ENCODE measurements around the gene COLEC12. TPM values are rescaled to one million over a fixed set of nuclear protein-coding genes. Genes with fewer than 3 reads are reported as not detected.

The COLEC12 gene
- total RNA-seq, 1 donor from 2014 or later: 11.6 TPM

DNA sequence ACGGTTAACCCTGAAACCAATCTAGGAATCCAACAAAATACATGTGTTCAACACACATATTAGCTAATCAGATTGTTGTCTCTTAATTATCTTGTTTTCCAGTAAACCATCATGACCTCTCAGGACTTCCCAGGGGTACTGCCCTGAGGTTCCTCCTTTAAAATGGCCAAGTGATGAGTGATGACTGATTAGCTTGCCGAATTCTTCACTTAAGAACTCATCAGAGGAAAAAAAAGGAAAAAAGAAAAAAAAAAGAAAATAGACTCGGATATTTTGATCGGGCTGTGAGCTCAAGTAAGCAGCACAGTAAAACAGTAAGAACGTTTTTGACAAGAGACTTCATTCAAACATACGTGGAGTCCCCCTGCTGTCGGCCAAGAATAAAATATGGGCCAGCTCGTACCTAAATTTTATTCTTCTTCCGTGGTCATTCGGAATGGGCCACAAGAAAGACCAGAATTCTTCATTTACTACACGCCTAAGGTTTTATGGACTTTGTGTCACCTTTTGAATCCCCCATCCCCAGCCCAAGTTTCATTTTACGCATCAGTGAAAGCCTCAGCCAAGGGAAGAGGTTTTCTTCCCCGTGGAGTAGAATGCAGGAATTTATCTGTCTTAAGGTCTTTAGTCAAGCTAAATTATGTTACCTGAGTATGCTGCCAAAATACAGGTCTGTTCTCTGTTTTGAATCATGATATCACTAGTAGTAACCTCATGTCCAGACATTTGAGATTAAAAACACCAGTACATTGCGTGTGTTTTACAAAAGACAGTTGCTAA is 40.5 kb downstream of the COLEC12 start:
- no peak overlapping the region for H3K4me2 ChIP-seq (ENCODE audit: low read length)
- H3K36me3 Mint-ChIP-seq (ENCODE audit: low read depth, unreplicated experiment): no peaks in the 10 kb centered on the region
- no peaks in the 10 kb centered on the region for H3K9me3 Mint-ChIP-seq (ENCODE audit: unreplicated experiment)
- no peaks in the 10 kb centered on the region for H4K20me1 ChIP-seq (ENCODE audit: insufficient read depth, low read length)
- no peak overlapping the region for H3K4me3 Mint-ChIP-seq (ENCODE audit: unreplicated experiment)
- FAIRE-seq (no peak), DNase-seq (ENCODE audit: low read depth) (no peak)
- peaks cover 19% of the 10 kb centered on the region for H3K4me1 ChIP-seq (ENCODE audit: insufficient read depth, low read length)
- no peak for TF ChIP-seq EZH2 (IDR thresholded peaks at IDR 0.05; ENCODE audit: insufficient read depth, low read length)
- TF ChIP-seq, protein P1, sequence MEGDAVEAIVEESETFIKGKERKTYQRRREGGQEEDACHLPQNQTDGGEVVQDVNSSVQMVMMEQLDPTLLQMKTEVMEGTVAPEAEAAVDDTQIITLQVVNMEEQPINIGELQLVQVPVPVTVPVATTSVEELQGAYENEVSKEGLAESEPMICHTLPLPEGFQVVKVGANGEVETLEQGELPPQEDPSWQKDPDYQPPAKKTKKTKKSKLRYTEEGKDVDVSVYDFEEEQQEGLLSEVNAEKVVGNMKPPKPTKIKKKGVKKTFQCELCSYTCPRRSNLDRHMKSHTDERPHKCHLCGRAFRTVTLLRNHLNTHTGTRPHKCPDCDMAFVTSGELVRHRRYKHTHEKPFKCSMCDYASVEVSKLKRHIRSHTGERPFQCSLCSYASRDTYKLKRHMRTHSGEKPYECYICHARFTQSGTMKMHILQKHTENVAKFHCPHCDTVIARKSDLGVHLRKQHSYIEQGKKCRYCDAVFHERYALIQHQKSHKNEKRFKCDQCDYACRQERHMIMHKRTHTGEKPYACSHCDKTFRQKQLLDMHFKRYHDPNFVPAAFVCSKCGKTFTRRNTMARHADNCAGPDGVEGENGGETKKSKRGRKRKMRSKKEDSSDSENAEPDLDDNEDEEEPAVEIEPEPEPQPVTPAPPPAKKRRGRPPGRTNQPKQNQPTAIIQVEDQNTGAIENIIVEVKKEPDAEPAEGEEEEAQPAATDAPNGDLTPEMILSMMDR (IDR thresholded peaks at IDR 0.05; ENCODE audit: insufficient read depth, low read depth, low read length): no peak
- peaks cover 14% of the 10 kb centered on the region for H3K4me1 Mint-ChIP-seq (ENCODE audit: low read depth, unreplicated experiment)
- H3K9me3 ChIP-seq (ENCODE audit: insufficient read depth, low read depth, low read length): no peaks in the 10 kb centered on the region
- no peak overlapping the region for H3K27ac ChIP-seq (ENCODE audit: low read depth, low read length)
- no peak overlapping the region for H3K27ac Mint-ChIP-seq (ENCODE audit: unreplicated experiment)
- no peaks in the 10 kb centered on the region for H3K79me2 ChIP-seq (ENCODE audit: insufficient read depth, low read length)
- H3K4me3 ChIP-seq (ENCODE audit: insufficient read depth, low read depth, low read length): no peak overlapping the region
- no peak overlapping the region for H3K9ac ChIP-seq (ENCODE audit: low read length)
- H2AFZ ChIP-seq (ENCODE audit: low read depth, low read length): no peak overlapping the region
- no peaks in the 10 kb centered on the region for H3K27me3 ChIP-seq (ENCODE audit: insufficient read depth, low read length)
- peaks cover 2% of the 10 kb centered on the region for H3K27me3 Mint-ChIP-seq (ENCODE audit: low read depth, unreplicated experiment)
- H3K36me3 ChIP-seq (ENCODE audit: insufficient read depth, low read length): no peaks in the 10 kb centered on the region

DNA sequence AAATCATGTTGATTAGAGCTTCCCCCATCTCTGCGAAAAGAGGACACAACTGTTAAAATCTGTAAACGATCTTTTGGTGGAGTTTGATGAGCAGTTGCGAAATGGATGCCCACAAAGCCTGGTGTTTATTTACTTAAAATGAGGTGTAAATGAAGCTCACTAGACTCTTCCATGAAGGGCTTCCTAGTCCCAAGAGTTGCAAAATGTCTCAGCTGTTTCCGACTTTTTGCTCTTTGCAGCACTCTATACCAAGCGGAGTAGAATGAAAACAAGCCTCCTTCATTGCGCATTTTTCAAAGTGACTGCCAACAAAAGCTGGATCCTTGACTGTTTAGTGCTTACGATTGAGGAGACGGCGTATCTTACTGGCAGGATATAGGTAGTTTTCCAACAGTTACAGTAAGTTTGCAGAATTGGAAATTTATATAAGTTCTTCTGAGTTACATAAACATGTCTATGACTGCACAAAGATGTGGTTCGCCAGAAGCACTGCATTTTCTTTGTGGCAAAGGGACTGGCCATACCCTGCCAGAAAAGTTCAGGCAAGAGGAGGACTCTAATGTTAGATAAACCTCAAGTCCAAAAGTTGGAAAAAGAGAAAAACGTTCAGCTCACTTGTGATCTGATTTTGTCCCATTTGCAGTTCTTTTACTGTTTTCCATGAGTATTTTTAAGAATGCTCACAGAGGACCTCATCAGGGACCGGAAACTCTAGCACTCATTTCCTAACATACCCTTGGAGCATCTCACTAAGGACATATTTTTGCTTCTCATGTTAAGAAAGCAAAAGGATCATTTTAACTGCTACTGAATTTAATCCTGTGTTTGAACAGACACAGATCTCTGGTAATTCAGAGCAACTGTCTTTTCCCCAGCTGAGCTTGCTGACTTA is 42.7 kb downstream of the COLEC12 start:
- Histone ChIP-seq H3K27me3 (ENCODE audit: insufficient read depth, low read length) (no peaks in the 10 kb centered on the region), H3K9ac (ENCODE audit: low read length) (peak overlapping the region; percentile 17), H3K4me3 (ENCODE audit: insufficient read depth, low read depth, low read length) (peak overlapping the region; percentile 13), H3K79me2 (ENCODE audit: insufficient read depth, low read length) (no peaks in the 10 kb centered on the region), H3K4me2 (ENCODE audit: low read length) (peak overlapping the region; percentile 60), H4K20me1 (ENCODE audit: insufficient read depth, low read length) (no peaks in the 10 kb centered on the region), H3K27ac (ENCODE audit: low read depth, low read length) (no peak overlapping the region), H3K36me3 (ENCODE audit: insufficient read depth, low read length) (no peaks in the 10 kb centered on the region), H2AFZ (ENCODE audit: low read depth, low read length) (peak overlapping the region; percentile 50), H3K9me3 (ENCODE audit: insufficient read depth, low read depth, low read length) (no peaks in the 10 kb centered on the region), H3K4me1 (ENCODE audit: insufficient read depth, low read length) (peaks cover 12% of the 10 kb centered on the region)
- Mint-ChIP-seq H3K4me3 (ENCODE audit: unreplicated experiment) (no peak overlapping the region), H3K27me3 (ENCODE audit: low read depth, unreplicated experiment) (peaks cover 7% of the 10 kb centered on the region), H3K4me1 (ENCODE audit: low read depth, unreplicated experiment) (peaks cover 11% of the 10 kb centered on the region), H3K9me3 (ENCODE audit: unreplicated experiment) (peaks cover 4% of the 10 kb centered on the region), H3K27ac (ENCODE audit: unreplicated experiment) (no peak overlapping the region), H3K36me3 (ENCODE audit: low read depth, unreplicated experiment) (no peaks in the 10 kb centered on the region)
- TF ChIP-seq, protein P1 (IDR thresholded peaks at IDR 0.05; ENCODE audit: insufficient read depth, low read depth, low read length): no peak
- no peak for TF ChIP-seq EZH2 (IDR thresholded peaks at IDR 0.05; ENCODE audit: insufficient read depth, low read length)
- FAIRE-seq: no peak
- no peak for DNase-seq (ENCODE audit: low read depth)
